H9 (cell line): ENCODE data around the gene CRTAP. TPM values are rescaled to one million over a fixed set of nuclear protein-coding genes. Genes with fewer than 3 reads are reported as not detected.
A peak's percentile ranks its signal among the peaks of the same experiment; 100 is the strongest.

Source experiments
- DNase-seq: peaks from one replicate; pipeline ENCODE4 v3.0.0-alpha.2; 2017
- H2AFZ ChIP-seq: one replicate; pipeline ENCODE4 v1.6.1; 2013; ENCODE audit warnings: mild to moderate bottlenecking, low read length, control low read depth, moderate library complexity
- H2AK5ac ChIP-seq: 2 replicates; pipeline ENCODE4 v1.6.1; 2013; ENCODE audit warnings: low read length, control low read depth, mixed read lengths; ENCODE audit not compliant: insufficient read length
- H2BK120ac ChIP-seq: one replicate; pipeline ENCODE4 v1.6.1; 2013; ENCODE audit warnings: low read depth, mild to moderate bottlenecking, low read length, control low read depth, inconsistent platforms; ENCODE audit not compliant: poor library complexity, severe bottlenecking
- H2BK12ac ChIP-seq: 2 replicates; pipeline ENCODE4 v1.6.1; 2013; ENCODE audit warnings: low read length, control low read depth, mixed read lengths, low read depth; ENCODE audit not compliant: insufficient read length
- H2BK15ac ChIP-seq: 2 replicates; pipeline ENCODE4 v1.6.1; 2013; ENCODE audit warnings: low read depth, low read length, control low read depth
- H2BK20ac ChIP-seq: one replicate; pipeline ENCODE4 v1.6.1; 2013; ENCODE audit warnings: low read depth, mild to moderate bottlenecking, low read length, control low read depth, inconsistent platforms; ENCODE audit not compliant: poor library complexity, severe bottlenecking
- H2BK5ac ChIP-seq: 2 replicates; pipeline ENCODE4 v1.6.1; 2013; ENCODE audit warnings: low read length, control low read depth, mixed read lengths; ENCODE audit not compliant: insufficient read length
- H3K14ac ChIP-seq: 2 replicates; pipeline ENCODE4 v1.6.1; 2013; ENCODE audit warnings: low read length, control low read depth; ENCODE audit not compliant: insufficient read depth
- H3K18ac ChIP-seq: 2 replicates; pipeline ENCODE4 v1.6.1; 2013; ENCODE audit warnings: low read depth, mild to moderate bottlenecking, mixed read lengths, low read length, control low read depth; ENCODE audit not compliant: insufficient read length
- H3K23ac ChIP-seq: 2 replicates; pipeline ENCODE4 v1.6.1; 2013; ENCODE audit warnings: low read length, control low read depth, mixed read lengths, low read depth; ENCODE audit not compliant: insufficient read length
- H3K23me2 ChIP-seq: 2 replicates; pipeline ENCODE4 v1.6.1; 2013; ENCODE audit warnings: low read depth, mild to moderate bottlenecking, mixed read lengths, low read length, control low read depth; ENCODE audit not compliant: insufficient read length, poor library complexity, severe bottlenecking
- H3K27ac ChIP-seq: 2 replicates; pipeline ENCODE4 v1.5.1; 2013; ENCODE audit warnings: low read length, control low read depth, mixed read lengths, low read depth; ENCODE audit not compliant: insufficient read length
- H3K27me3 ChIP-seq: 2 replicates; pipeline ENCODE4 v1.6.1; 2013; ENCODE audit warnings: low read length, control low read depth, inconsistent platforms; ENCODE audit not compliant: insufficient read depth
- H3K4ac ChIP-seq: 2 replicates; pipeline ENCODE4 v1.6.1; 2013; ENCODE audit warnings: low read depth, mild to moderate bottlenecking, control low read depth, inconsistent platforms, low read length, moderate library complexity
- H3K4me1 ChIP-seq: 2 replicates; pipeline ENCODE4 v1.6.1; 2013; ENCODE audit warnings: low read length, control low read depth, inconsistent platforms; ENCODE audit not compliant: insufficient read depth
- H3K4me2 ChIP-seq: 2 replicates; pipeline ENCODE4 v1.6.1; 2013; ENCODE audit warnings: low read length, control low read depth, mixed read lengths; ENCODE audit not compliant: insufficient read length, insufficient read depth
- H3K56ac ChIP-seq: 2 replicates; pipeline ENCODE4 v1.6.1; 2013; ENCODE audit warnings: low read depth, mild to moderate bottlenecking, mixed read lengths, low read length, control low read depth; ENCODE audit not compliant: insufficient read length
- H3K79me1 ChIP-seq: 2 replicates; pipeline ENCODE4 v1.6.1; 2013; ENCODE audit warnings: low read depth, mild to moderate bottlenecking, moderate library complexity, low read length, control low read depth, inconsistent platforms; ENCODE audit not compliant: insufficient read depth, poor library complexity, severe bottlenecking
- H3K79me2 ChIP-seq: 2 replicates; pipeline ENCODE4 v1.6.1; 2013; ENCODE audit warnings: low read length, control low read depth, inconsistent platforms; ENCODE audit not compliant: insufficient read depth
- H3K9ac ChIP-seq: 2 replicates; pipeline ENCODE4 v1.6.1; 2013; ENCODE audit warnings: low read length, control low read depth, mixed read lengths; ENCODE audit not compliant: insufficient read length; ENCODE audit errors: extremely low read depth
- H3K9me3 ChIP-seq: one replicate; pipeline ENCODE4 v1.6.1; 2013; ENCODE audit warnings: low read depth, low read length, inconsistent platforms; ENCODE audit not compliant: control insufficient read depth
- H3T11ph ChIP-seq: one replicate; pipeline ENCODE4 v1.6.1; 2013; ENCODE audit warnings: mild to moderate bottlenecking, low read length, control low read depth, inconsistent platforms
- H4K20me1 ChIP-seq: one replicate; pipeline ENCODE4 v1.6.1; 2013; ENCODE audit not compliant: control insufficient read depth, insufficient read length, insufficient read depth
- H4K5ac ChIP-seq: 2 replicates; pipeline ENCODE4 v1.6.1; 2013; ENCODE audit warnings: low read depth, mild to moderate bottlenecking, mixed read lengths, low read length, control low read depth; ENCODE audit not compliant: insufficient read length
- H4K8ac ChIP-seq: replicated peaks from 2 replicates; pipeline ENCODE4 v1.6.1; 2013; ENCODE audit warnings: low read length, control low read depth, mixed read lengths, low read depth; ENCODE audit not compliant: insufficient read length
- H4K91ac ChIP-seq: 2 replicates; pipeline ENCODE4 v1.6.1; 2013; ENCODE audit warnings: low read depth, mild to moderate bottlenecking, moderate library complexity, mixed read lengths, low read length, control low read depth; ENCODE audit not compliant: insufficient read length
- H3K27ac Mint-ChIP-seq, 3 experiments: 2 replicates in 2 of 3; 3 replicates in 1 of 3; pipeline ENCODE4 v1.8.0; 2020 to 2021; ENCODE audit warnings: mixed read lengths in 3 of 3, mild to moderate bottlenecking in 1 of 3, moderate library complexity in 1 of 3
- H3K27me3 Mint-ChIP-seq: 2 replicates; pipeline ENCODE4 v1.8.0; 2021; ENCODE audit warnings: low read depth, mild to moderate bottlenecking, moderate library complexity, mixed read lengths
- H3K36me3 Mint-ChIP-seq, 3 experiments: 2 replicates in 2 of 3; 3 replicates in 1 of 3; pipeline ENCODE4 v1.8.0; 2020 to 2021; ENCODE audit warnings: low read depth in 3 of 3, mixed read lengths in 3 of 3; ENCODE audit not compliant: insufficient read depth in 1 of 3
- H3K4me1 Mint-ChIP-seq, 2 experiments: 2 replicates each; pipeline ENCODE4 v1.8.0; 2020; ENCODE audit warnings: mixed read lengths in 2 of 2
- H3K4me3 Mint-ChIP-seq, 2 experiments: 2 replicates in 1 of 2; 3 replicates in 1 of 2; pipeline ENCODE4 v1.8.0; 2020 to 2021; ENCODE audit warnings: mild to moderate bottlenecking in 2 of 2, mixed read lengths in 2 of 2, moderate library complexity in 1 of 2
- H3K9me3 Mint-ChIP-seq, 2 experiments: 2 replicates in 1 of 2; 3 replicates in 1 of 2; pipeline ENCODE4 v1.8.0; 2020; ENCODE audit warnings: mild to moderate bottlenecking in 2 of 2, mixed read lengths in 2 of 2, moderate library complexity in 1 of 2
- CTCF ChIP-seq: fragments of 200-600 bp; sonication (generic); conservative IDR thresholded peaks from 3 replicates; pipeline ENCODE4 v1.8.0; 2021; ENCODE audit warnings: antibody characterized with exemption, mild to moderate bottlenecking
- WGBS: extraction: QIAGEN DNeasy Blood & Tissue Kit; methylation state at CpG from one replicate; pipeline ENCODE4 v1.1.7; 2013; ENCODE audit warnings: missing lambda C conversion rate, low lambda C conversion rate, mixed read lengths; ENCODE audit not compliant: insufficient read length; ENCODE audit errors: extremely low coverage; 5-methylcytosine and 5-hydroxymethylcytosine counted together
- total RNA-seq: library from RNA; stranded (reverse); gene quantifications from 2 replicates; pipeline ENCODE4 v1.2.1, GENCODE V29; 2021

Gene CRTAP
- total RNA-seq, 1 experiment from 2014 or later = 159 TPM

GRCh38 chr3:33093847-33094246, 20.0 kb upstream of the CRTAP start:
- Histone ChIP-seq H2AFZ (no peak overlapping the region), H2BK15ac (no peak overlapping the region), H4K20me1 (no peaks in the 10 kb centered on the region), H3K14ac (no peak overlapping the region), H3K9ac (no peak overlapping the region), H3K79me1 (peaks cover 9% of the 10 kb centered on the region), H3K79me2 (peaks cover 11% of the 10 kb centered on the region; the same call in 1 of the 2 replicates), H3K27me3 (no peaks in the 10 kb centered on the region; the same call in 1 of the 2 replicates), H2AK5ac (no peak overlapping the region), H3K27ac (no peak overlapping the region), H3K23me2 (peaks cover 6% of the 10 kb centered on the region), H3K4me1 (no peaks in the 10 kb centered on the region; the same call in 1 of the 2 replicates), H3T11ph (no peak overlapping the region), H3K56ac (no peak overlapping the region), H2BK120ac (no peak overlapping the region), H3K23ac (no peak overlapping the region), H2BK12ac (no peak overlapping the region), H4K8ac (no peak overlapping the region), H2BK20ac (no peak overlapping the region), H3K4ac (no peak overlapping the region), H3K9me3 (no peaks in the 10 kb centered on the region), H3K4me2 (no peak overlapping the region), H4K91ac (no peak overlapping the region), H4K5ac (no peak overlapping the region), H2BK5ac (no peak overlapping the region), H3K18ac (no peak overlapping the region)
- Mint-ChIP-seq H3K4me1 (peaks cover 10 to 13% of the 10 kb centered on the region in 2 experiments), H3K27ac (peak overlapping the region in 1 of 3 experiments; percentile 60; a peak in 1 of 7 replicates), H3K9me3 (no peaks in the 10 kb centered on the region), H3K27me3 (no peaks in the 10 kb centered on the region), H3K4me3 (no peak overlapping the region), H3K36me3 (peaks cover 12 to 23% (median 17%) of the 10 kb centered on the region in 3 experiments; a peak in 6 of 7 replicates)
- no CpG with 5 or more reads among the region's 11 CpGs for WGBS
- peak; percentile 31; the same call in 2 of the 3 replicates for TF ChIP-seq CTCF
- peak; percentile 68 for DNase-seq
